Measurements from ENCODE around the gene TESMIN. TPM values are rescaled to one million over a fixed set of nuclear protein-coding genes. Genes with fewer than 3 reads are reported as not detected.

TESMIN gene
- total RNA-seq, 1 donor from 2014 or later = 3.8 TPM

GRCh38 chr11:68750195-68751003 lies 921 bp downstream of the TESMIN start:
- H3K36me3 ChIP-seq (ENCODE audit: control insufficient read depth, insufficient read depth, low read length) = no peaks in the 10 kb centered on the region
- H3K27me3 ChIP-seq (ENCODE audit: control insufficient read depth, insufficient read depth, low read length) = no peaks in the 10 kb centered on the region
- no peak for TF ChIP-seq CTCF (IDR thresholded peaks at IDR 0.05; ENCODE audit: insufficient read depth, low read length, poor library complexity, severe bottlenecking)
- peak overlapping the region; percentile 45 for H3K4me3 ChIP-seq (ENCODE audit: low read depth, low read length)
- no peak for DNase-seq (ENCODE audit: low read depth)

DNA sequence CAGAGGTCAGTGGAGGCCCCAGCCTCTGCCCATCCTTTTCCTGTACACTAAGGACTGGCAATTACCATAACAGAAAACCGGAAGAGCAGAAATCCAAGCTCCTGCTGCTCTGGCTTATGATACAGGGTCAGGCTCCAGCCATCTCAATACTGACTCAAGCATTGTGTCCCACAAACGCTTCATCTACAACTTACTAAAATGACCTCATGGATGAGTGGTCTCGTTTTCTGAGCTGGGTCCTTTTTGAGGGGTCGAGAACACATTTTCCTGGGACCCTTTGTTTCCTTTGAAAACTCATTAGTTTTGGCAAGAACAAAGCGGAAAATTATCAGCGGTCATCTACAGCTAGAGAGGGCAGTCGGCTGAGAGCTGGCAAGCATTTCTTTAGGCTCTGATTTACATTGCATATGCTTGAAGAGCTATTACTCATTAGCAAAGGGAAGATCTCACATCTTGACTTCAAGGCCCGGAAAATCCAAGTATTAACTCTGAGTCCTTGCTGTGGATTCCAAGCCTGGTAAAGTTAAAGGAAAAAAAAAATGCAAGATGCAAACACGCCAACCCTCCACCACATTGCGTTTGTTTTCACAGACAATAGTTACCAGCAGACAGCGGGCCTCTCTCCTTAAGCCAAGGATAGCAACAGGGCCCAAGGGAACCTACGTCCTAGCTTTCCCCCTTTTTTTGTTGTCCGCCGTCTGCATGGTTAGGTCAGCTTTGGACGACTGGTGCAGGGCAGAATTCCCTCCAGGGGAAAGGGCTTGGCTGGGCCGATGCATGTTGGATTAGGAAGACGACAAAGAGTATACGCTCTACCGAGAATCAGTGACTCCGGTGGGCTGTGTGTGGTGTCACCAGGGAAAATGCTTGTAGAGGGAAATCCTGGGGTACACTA lies 1.8 kb downstream of the TESMIN start:
- Histone ChIP-seq H3K27me3 (ENCODE audit: control insufficient read depth, insufficient read depth, low read length) (no peaks in the 10 kb centered on the region), H3K4me3 (ENCODE audit: low read depth, low read length) (no peak overlapping the region), H3K36me3 (ENCODE audit: control insufficient read depth, insufficient read depth, low read length) (no peaks in the 10 kb centered on the region)
- TF ChIP-seq CTCF (IDR thresholded peaks at IDR 0.05; ENCODE audit: insufficient read depth, low read length, poor library complexity, severe bottlenecking) = no peak
- no peak for DNase-seq (ENCODE audit: low read depth)

- TF ChIP-seq CTCF (IDR thresholded peaks at IDR 0.05; ENCODE audit: insufficient read depth, low read length, poor library complexity, severe bottlenecking) = no peak
Observed at GRCh38 chr11:68748061-68748460, 3.3 kb downstream of the TESMIN start.

GRCh38 chr11:68743539-68743938 lies 7.8 kb downstream of the TESMIN start:
- no peak overlapping the region for H3K4me3 ChIP-seq (ENCODE audit: low read depth, low read length)
- H3K27me3 ChIP-seq (ENCODE audit: control insufficient read depth, insufficient read depth, low read length) = no peaks in the 10 kb centered on the region
- no peaks in the 10 kb centered on the region for H3K36me3 ChIP-seq (ENCODE audit: control insufficient read depth, insufficient read depth, low read length)
- TF ChIP-seq CTCF (IDR thresholded peaks at IDR 0.05; ENCODE audit: insufficient read depth, low read length, poor library complexity, severe bottlenecking) = no peak
- DNase-seq (ENCODE audit: low read depth) = no peak

More at GRCh38 chr11:68748061-68748460, 3.3 kb downstream of the TESMIN start:
- Histone ChIP-seq H3K4me3 (ENCODE audit: low read depth, low read length) (no peak overlapping the region), H3K27me3 (ENCODE audit: control insufficient read depth, insufficient read depth, low read length) (no peaks in the 10 kb centered on the region), H3K36me3 (ENCODE audit: control insufficient read depth, insufficient read depth, low read length) (no peaks in the 10 kb centered on the region)
- DNase-seq (ENCODE audit: low read depth) = no peak

GRCh38 chr11:68741463-68741862 lies 9.9 kb downstream of the TESMIN start:
- no peak for DNase-seq (ENCODE audit: low read depth)
- Histone ChIP-seq H3K36me3 (ENCODE audit: control insufficient read depth, insufficient read depth, low read length) (no peaks in the 10 kb centered on the region), H3K4me3 (ENCODE audit: low read depth, low read length) (no peak overlapping the region), H3K27me3 (ENCODE audit: control insufficient read depth, insufficient read depth, low read length) (no peaks in the 10 kb centered on the region)
- TF ChIP-seq CTCF (IDR thresholded peaks at IDR 0.05; ENCODE audit: insufficient read depth, low read length, poor library complexity, severe bottlenecking) = no peak
